H1 (cell line): Measurements from ENCODE around the gene NCAM1. TPM values are rescaled to one million over a fixed set of nuclear protein-coding genes. Genes with fewer than 3 reads are reported as not detected.

Experiments
- EGR1 ChIP-seq: IDR thresholded peaks from 2 replicates; pipeline ENCODE4 v1.6.1; 2011; ENCODE audit warnings: low read depth, low read length, borderline replicate concordance
- SP1 ChIP-seq: IDR thresholded peaks from 2 replicates; pipeline ENCODE4 v1.6.1; 2011; ENCODE audit warnings: low read depth, low read length
- SRF ChIP-seq: IDR thresholded peaks from 2 replicates; pipeline ENCODE4 v1.6.1; 2011; ENCODE audit warnings: mild to moderate bottlenecking, low read depth, low read length, moderate library complexity
- polyA plus RNA-seq, 7 experiments: library from polyadenylated mRNA; depleted of rRNA in 3 of 7; stranded (reverse) in 5 of 7; unstranded in 2 of 7; fragments of >200 nt in 5 of 7; fragments of 200-250 nt in 2 of 7; gene quantifications; 1 replicate in 5 of 7; 2 replicates in 1 of 7; 4 replicates in 1 of 7; pipeline versions ENCODE4 v1.2.1 to v1.2.3, GENCODE V29; 2011 to 2013; ENCODE audit warnings: missing spikeins in 2 of 7, mixed read lengths in 2 of 7
- total RNA-seq: library from RNA; stranded (reverse); fragmentation: NEBNext Ultra II Directional; extraction: Animal tissue kit (Norgen Biotek cat#: 25700); gene quantifications from 2 replicates; pipeline ENCODE4 v1.2.1, GENCODE V29; 2021

NCAM1 gene
- total and polyA plus RNA-seq, 2 of the 8 experiments (the other 6 are each of a cell fraction or from before 2014, with no cell fraction given): 3.1 to 4.3 TPM

DNA sequence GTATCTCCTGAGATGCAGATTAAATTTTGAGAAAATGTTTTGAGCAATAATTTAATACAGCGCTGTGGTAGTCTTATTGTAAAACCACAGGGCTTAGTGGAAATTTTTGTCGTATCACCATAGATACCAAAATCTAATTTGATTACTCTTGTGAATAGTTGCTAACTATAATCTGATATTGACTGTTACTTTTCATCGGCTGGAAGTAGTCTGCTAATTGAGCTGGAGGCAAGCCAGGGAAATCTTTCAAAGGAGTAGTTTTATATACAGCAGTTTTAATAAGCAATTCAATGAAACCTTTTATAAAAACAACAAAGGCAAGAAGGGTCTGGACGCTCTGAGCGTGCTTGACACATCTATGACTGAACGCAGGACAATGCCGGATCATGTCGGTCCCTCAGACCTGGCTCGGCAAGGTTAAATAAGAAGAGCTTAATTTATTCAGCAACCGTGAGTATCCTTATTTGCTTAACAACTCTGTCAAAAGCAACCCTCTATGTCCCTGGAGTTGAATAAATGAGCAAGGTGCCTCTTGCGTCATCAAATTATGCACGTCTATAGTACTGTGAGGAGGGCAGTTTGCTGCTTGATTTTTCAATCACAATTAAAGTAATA, 121.2 kb downstream of the NCAM1 start (continued):
- TF ChIP-seq SP1 (no peak), EGR1 (no peak), SRF (no peak)
